Prostate gland (tissue), 2 donors: ENCODE measurements around the gene RAG2.
"Not testable (repeated sequence)": the region's sequence is repeated elsewhere in the genome, so short reads cannot be mapped to it uniquely, and the experiment has no call there.

Source experiments
- CTCF ChIP-seq, 4 experiments: fragments of 200-600 bp in 2 of 4; fragments of 450-650 bp in 2 of 4; sonication (generic) in 2 of 4; IDR thresholded peaks; 1 replicate in 3 of 4; 2 replicates in 1 of 4; pipeline ENCODE4 v1.5.1; 2016 to 2019; ENCODE audit warnings: antibody characterized with exemption in 4 of 4, mild to moderate bottlenecking in 2 of 4, moderate library complexity in 2 of 4
- POLR2A ChIP-seq: fragments of 450-650 bp; IDR thresholded peaks from one replicate; pipeline ENCODE4 v1.6.1; 2016; ENCODE audit warnings: antibody characterized with exemption, mild to moderate bottlenecking

GRCh38 chr11:36557390-36557789 lies 40.6 kb downstream of the RAG2 start:
- TF ChIP-seq CTCF (IDR thresholded peaks at IDR 0.05); POLR2A: not testable (repeated sequence)
